Left ventricle myocardium inferior (tissue), 1 donor: ENCODE results near the gene TNXB. TPM values are rescaled to one million over a fixed set of nuclear protein-coding genes. Genes with fewer than 3 reads are reported as not detected.
A peak's percentile ranks its signal among the peaks of the same experiment; 100 is the strongest.
"Not testable (repeated sequence)": the region's sequence is repeated elsewhere in the genome, so short reads cannot be mapped to it uniquely, and the experiment has no call there.

Experiments
- DNase-seq: peaks from one replicate; pipeline ENCODE4 v3.0.0-alpha.2; 2020
- H3K27ac ChIP-seq: fragments of 200-600 bp; replicated peaks from 2 replicates; pipeline ENCODE4 v1.8.0; 2021
- H3K27me3 ChIP-seq: fragments of 200-600 bp; 2 replicates; pipeline ENCODE4 v1.8.0; 2021; ENCODE audit warnings: low read depth
- H3K36me3 ChIP-seq: fragments of 200-600 bp; 2 replicates; pipeline ENCODE4 v1.8.0; 2021
- H3K4me1 ChIP-seq: fragments of 200-600 bp; 2 replicates; pipeline ENCODE4 v1.8.0; 2021
- H3K4me3 ChIP-seq: fragments of 200-600 bp; 2 replicates; pipeline ENCODE4 v1.8.0; 2021; ENCODE audit warnings: mild to moderate bottlenecking, moderate library complexity
- H3K9me3 ChIP-seq: fragments of 200-600 bp; replicated peaks from 2 replicates; pipeline ENCODE4 v1.8.0; 2021
- intact Hi-C: fragments of 100-400 bp; cut with micrococcal nuclease; formaldehyde crosslinking; loops from one replicate; pipeline ENCODE4 v1.11.0; 2022
- total RNA-seq: library from RNA; stranded (reverse); fragmentation: NEBNext Ultra II Directional; extraction: Animal tissue kit (Norgen Biotek cat#: 25700); gene quantifications from one replicate; pipeline ENCODE4 v1.2.1, GENCODE V29; 2021
- donor health status: DM: no; HTN: yes; CAD: no; lungs with severe emphysema.

TNXB gene
- total RNA-seq, 1 donor from 2014 or later: 73.0 TPM

- intact Hi-C loops, H3K27me3 ChIP-seq: not testable (repeated sequence)
- DNase-seq: peak; percentile 7
These were observed 66.9 kb downstream of the TNXB start for GRCh38 chr6:32042276-32042675.

GRCh38 chr6:32041385-32041784, 67.8 kb downstream of the TNXB start:
- H3K4me1 ChIP-seq, DNase-seq, H3K27me3 ChIP-seq, H3K36me3 ChIP-seq, intact Hi-C loops, H3K9me3 ChIP-seq, H3K4me3 ChIP-seq, H3K27ac ChIP-seq: not testable (repeated sequence)

More at GRCh38 chr6:32042276-32042675, 66.9 kb downstream of the TNXB start:
- H3K9me3 ChIP-seq, H3K4me3 ChIP-seq, H3K36me3 ChIP-seq, H3K27ac ChIP-seq: not testable (repeated sequence)
- H3K4me1 ChIP-seq: peaks cover 14% of the 10 kb centered on the region

GRCh38 chr6:32041050-32041321, 68.2 kb downstream of the TNXB start:
- intact Hi-C loops, H3K27ac ChIP-seq, H3K9me3 ChIP-seq, DNase-seq, H3K36me3 ChIP-seq, H3K4me1 ChIP-seq, H3K4me3 ChIP-seq, H3K27me3 ChIP-seq: not testable (repeated sequence)

GRCh38 chr6:32040299-32041049, 68.7 kb downstream of the TNXB start:
- H3K4me1 ChIP-seq, H3K9me3 ChIP-seq, H3K36me3 ChIP-seq, H3K27ac ChIP-seq, H3K27me3 ChIP-seq, H3K4me3 ChIP-seq, intact Hi-C loops: not testable (repeated sequence)
- DNase-seq: peak; percentile 6

GRCh38 chr6:32039321-32040274, 69.5 kb downstream of the TNXB start:
- H3K9me3 ChIP-seq, H3K36me3 ChIP-seq, H3K4me1 ChIP-seq, intact Hi-C loops, H3K4me3 ChIP-seq, H3K27me3 ChIP-seq, H3K27ac ChIP-seq: not testable (repeated sequence)
- DNase-seq: peak; percentile 5

GRCh38 chr6:32038878-32039277, 70.3 kb downstream of the TNXB start:
- H3K4me1 ChIP-seq, intact Hi-C loops, H3K27ac ChIP-seq, DNase-seq, H3K36me3 ChIP-seq, H3K27me3 ChIP-seq, H3K9me3 ChIP-seq, H3K4me3 ChIP-seq: not testable (repeated sequence)

- H3K9me3 ChIP-seq, H3K27ac ChIP-seq, H3K4me1 ChIP-seq, H3K4me3 ChIP-seq, H3K36me3 ChIP-seq, intact Hi-C loops, H3K27me3 ChIP-seq: not testable (repeated sequence)
- peak; percentile 6 for DNase-seq
These were observed 71.3 kb downstream of the TNXB start, which contains the start of gene CYP21A2 for GRCh38 chr6:32037598-32038524. Gene CYP21A2 (plus strand): TSS chr6:32038415. CDS start chr6:32038423, 8 bp downstream.

- H3K27me3 ChIP-seq, H3K27ac ChIP-seq, H3K9me3 ChIP-seq, intact Hi-C loops, H3K36me3 ChIP-seq, H3K4me1 ChIP-seq, H3K4me3 ChIP-seq, DNase-seq: not testable (repeated sequence)
These were observed 72.0 kb downstream of the TNXB start for GRCh38 chr6:32037136-32037535.

GRCh38 chr6:32035283-32036013, 73.7 kb downstream of the TNXB start:
- H3K36me3 ChIP-seq, H3K4me1 ChIP-seq, intact Hi-C loops, H3K9me3 ChIP-seq, DNase-seq, H3K27ac ChIP-seq, H3K27me3 ChIP-seq, H3K4me3 ChIP-seq: not testable (repeated sequence)

GRCh38 chr6:32029553-32029952, 79.6 kb downstream of the TNXB start:
- DNase-seq: peak; percentile 4
- H3K4me3 ChIP-seq, H3K36me3 ChIP-seq, H3K9me3 ChIP-seq, H3K27ac ChIP-seq, intact Hi-C loops, H3K27me3 ChIP-seq, H3K4me1 ChIP-seq: not testable (repeated sequence)

GRCh38 chr6:32028631-32029030, 80.5 kb downstream of the TNXB start:
- H3K27me3 ChIP-seq, H3K4me3 ChIP-seq, H3K36me3 ChIP-seq, H3K27ac ChIP-seq, intact Hi-C loops, DNase-seq, H3K9me3 ChIP-seq, H3K4me1 ChIP-seq: not testable (repeated sequence)

GRCh38 chr6:32022100-32022499, 87.0 kb downstream of the TNXB start:
- H3K4me3 ChIP-seq, H3K27ac ChIP-seq, intact Hi-C loops, H3K4me1 ChIP-seq, H3K27me3 ChIP-seq, H3K9me3 ChIP-seq, DNase-seq, H3K36me3 ChIP-seq: not testable (repeated sequence)

GRCh38 chr6:32014547-32014946, 94.6 kb downstream of the TNXB start, which contains the start of gene C4B:
Gene C4B (plus strand): TSS chr6:32014795. CDS start chr6:32014846, 51 bp downstream.
- intact Hi-C loops, H3K27me3 ChIP-seq, H3K4me3 ChIP-seq, H3K9me3 ChIP-seq, DNase-seq, H3K4me1 ChIP-seq, H3K27ac ChIP-seq, H3K36me3 ChIP-seq: not testable (repeated sequence)
